SIG-M5 treated with dmso at 0.1 percent for 504 hours (cell line): Measurements from ENCODE around the gene PDGFRB.

Source experiments
- DNase-seq: peaks from one replicate; lab custom pipeline; 2025; ENCODE audit not compliant: unreplicated experiment; lab: John Stamatoyannopoulos, UW

Gene PDGFRB

DNA sequence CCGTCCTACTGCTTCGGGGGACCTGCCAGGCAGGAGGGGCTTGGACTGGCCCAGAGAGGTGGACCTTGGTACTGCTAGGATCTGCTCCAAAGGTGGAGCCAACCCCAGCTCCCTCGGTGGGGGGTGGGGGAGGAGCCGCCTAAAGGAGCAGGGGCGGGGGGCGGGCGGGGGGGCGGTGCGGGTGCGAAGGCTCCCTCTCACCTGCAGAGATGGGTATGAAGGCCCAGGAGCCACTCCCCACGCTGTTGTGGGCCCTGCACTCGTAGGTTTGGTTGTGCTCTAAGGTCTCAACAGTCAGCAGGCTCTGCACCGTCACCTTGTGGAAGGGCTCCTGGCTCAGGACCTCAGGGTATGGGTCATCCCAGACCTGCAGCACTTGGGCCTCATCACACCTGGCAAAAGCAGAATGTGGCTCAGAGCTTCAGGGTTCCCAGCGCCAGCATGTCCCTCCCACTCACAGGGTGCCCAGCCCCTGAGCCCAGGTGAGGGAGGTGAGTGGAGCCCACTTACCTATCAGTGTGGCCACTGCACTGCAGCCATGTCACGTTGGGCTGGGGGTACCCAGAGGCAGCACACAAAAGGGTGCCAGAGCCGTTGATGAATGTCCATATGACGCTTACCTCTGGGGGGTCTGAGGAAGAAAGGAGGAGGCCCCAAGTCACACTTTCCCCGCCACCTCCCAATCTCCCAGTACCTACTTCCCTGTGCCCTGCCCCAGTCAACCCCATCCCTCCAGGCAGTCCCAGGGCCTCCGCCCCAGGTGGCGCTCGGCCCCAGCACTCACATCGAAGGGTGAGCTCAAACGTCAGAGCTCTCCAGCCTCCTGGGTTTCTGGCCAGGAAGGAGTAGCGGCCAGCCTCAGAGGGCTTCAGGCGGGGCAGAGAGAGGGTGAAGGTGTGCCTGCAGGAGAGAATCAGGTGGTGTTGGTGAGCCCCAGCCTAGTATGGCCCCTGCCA, 85.7 kb downstream of the PDGFRB start:
- DNase-seq, result no peak

DNA sequence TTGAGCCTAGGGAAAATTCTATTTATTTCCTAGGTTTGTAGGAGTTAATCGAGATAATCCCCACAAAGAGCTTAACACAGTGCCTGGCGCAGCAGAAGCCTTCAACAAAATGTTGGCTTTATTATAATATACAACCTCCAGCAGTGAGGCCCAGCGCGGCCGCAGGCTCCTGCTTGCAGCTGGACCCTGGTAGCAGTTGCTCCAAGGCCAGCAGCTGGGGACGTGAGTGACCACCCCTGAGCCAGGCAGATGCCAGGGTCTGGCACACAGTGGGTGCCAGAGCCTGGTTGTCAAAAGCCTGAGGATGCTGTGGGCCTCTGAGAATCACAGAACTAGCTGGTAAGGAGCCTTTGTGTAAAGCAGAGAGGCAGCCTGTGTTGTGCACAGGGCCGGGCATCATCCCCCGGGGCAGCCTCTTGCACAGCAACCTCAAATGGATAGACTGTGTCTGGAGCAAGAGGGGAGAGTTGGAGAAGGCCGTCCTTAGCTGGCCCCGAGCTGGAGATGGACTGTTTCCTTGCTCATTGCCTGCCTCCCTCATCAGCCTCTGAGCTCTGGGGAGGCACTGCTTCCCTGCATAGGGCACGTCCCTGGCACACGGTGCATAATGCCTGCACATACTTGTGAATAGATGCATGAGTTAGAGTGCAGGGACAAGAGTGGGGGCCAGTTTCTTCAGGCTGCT, 86.5 kb downstream of the PDGFRB start:
- no peak for DNase-seq

- no peak for DNase-seq
Measured at GRCh38 chr5:150068472-150068871, 87.2 kb downstream of the PDGFRB start.

GRCh38 chr5:150068071-150068470, 87.6 kb downstream of the PDGFRB start:
- DNase-seq, result no peak

GRCh38 chr5:150067405-150067960, 88.2 kb downstream of the PDGFRB start:
- no peak for DNase-seq

DNA sequence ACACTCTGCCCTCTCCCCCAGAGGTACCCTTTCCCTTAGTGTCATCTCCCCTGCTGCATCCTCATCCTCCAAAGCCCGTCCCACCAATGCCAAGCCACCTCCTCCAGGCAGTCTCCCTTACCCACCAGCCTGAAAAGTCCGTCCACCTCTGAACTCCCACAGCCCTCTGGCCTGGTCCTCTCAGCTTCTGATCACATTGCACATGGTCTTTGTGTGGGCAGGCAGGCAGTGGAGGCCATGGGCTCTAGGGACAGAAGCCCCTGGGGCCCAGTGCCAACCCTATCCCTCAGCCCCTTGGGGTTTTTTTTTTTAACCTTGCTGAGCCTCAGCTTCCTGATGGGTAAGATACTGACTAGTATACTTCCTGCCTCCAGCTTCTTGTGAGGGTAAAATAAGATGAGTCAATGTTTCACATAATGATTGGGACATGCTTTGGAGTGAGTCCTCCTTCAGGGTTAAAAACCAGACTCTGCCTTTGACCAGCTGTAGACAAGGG, 88.7 kb downstream of the PDGFRB start:
- DNase-seq, result peak; percentile 77

GRCh38 chr5:150066436-150066835, 89.2 kb downstream of the PDGFRB start:
- DNase-seq, result no peak

GRCh38 chr5:150065886-150066285, 89.8 kb downstream of the PDGFRB start:
- peak; percentile 16 for DNase-seq

- DNase-seq, result no peak
Measured at GRCh38 chr5:150065346-150065745, 90.3 kb downstream of the PDGFRB start.

GRCh38 chr5:150064681-150065220, 90.9 kb downstream of the PDGFRB start:
- no peak for DNase-seq
